ENCODE measurements around the gene CEPT1.

CEPT1 gene

GRCh38 chr1:111145963-111146768 is 6.1 kb downstream of the CEPT1 start:
- no peak for DNase-seq (ENCODE audit: low read depth, low spot score)

- no peak for DNase-seq (ENCODE audit: low read depth, low spot score)
Measured at GRCh38 chr1:111147948-111148347, 7.9 kb downstream of the CEPT1 start.

GRCh38 chr1:111148376-111148881 is 8.4 kb downstream of the CEPT1 start:
- no peak for DNase-seq (ENCODE audit: low read depth, low spot score)

- no peak for DNase-seq (ENCODE audit: low read depth, low spot score)
Measured at GRCh38 chr1:111151838-111152237, 11.8 kb downstream of the CEPT1 start.

- DNase-seq (ENCODE audit: low read depth, low spot score): no peak
Measured at GRCh38 chr1:111154021-111154999, 14.3 kb downstream of the CEPT1 start.

- DNase-seq (ENCODE audit: low read depth, low spot score): no peak
Measured at GRCh38 chr1:111157431-111157830, 17.4 kb downstream of the CEPT1 start.

GRCh38 chr1:111161843-111162487 is 21.9 kb downstream of the CEPT1 start:
- DNase-seq (ENCODE audit: low read depth, low spot score): no peak

GRCh38 chr1:111162488-111162880 is 22.5 kb downstream of the CEPT1 start:
- no peak for DNase-seq (ENCODE audit: low read depth, low spot score)

- DNase-seq (ENCODE audit: low read depth, low spot score): no peak
Measured at GRCh38 chr1:111163363-111163762, 23.3 kb downstream of the CEPT1 start.

- DNase-seq (ENCODE audit: low read depth, low spot score): no peak
Measured at GRCh38 chr1:111164151-111164550, 24.1 kb downstream of the CEPT1 start.

- DNase-seq (ENCODE audit: low read depth, low spot score): no peak
Measured at GRCh38 chr1:111172463-111172862, 32.4 kb downstream of the CEPT1 start.

- no peak for DNase-seq (ENCODE audit: low read depth, low spot score)
Measured at GRCh38 chr1:111174070-111174469, 34.0 kb downstream of the CEPT1 start.

GRCh38 chr1:111175349-111175748 is 35.3 kb downstream of the CEPT1 start:
- no peak for DNase-seq (ENCODE audit: low read depth, low spot score)

- DNase-seq (ENCODE audit: low read depth, low spot score): peak; percentile 68
Measured at GRCh38 chr1:111176678-111177077, 36.7 kb downstream of the CEPT1 start.

GRCh38 chr1:111179968-111180533 is 40.0 kb downstream of the CEPT1 start:
- DNase-seq (ENCODE audit: low read depth, low spot score): no peak

- no peak for DNase-seq (ENCODE audit: low read depth, low spot score)
Measured at GRCh38 chr1:111182052-111182451, 42.0 kb downstream of the CEPT1 start.

GRCh38 chr1:111183308-111184069 is 43.5 kb downstream of the CEPT1 start:
- no peak for DNase-seq (ENCODE audit: low read depth, low spot score)

- DNase-seq (ENCODE audit: low read depth, low spot score): no peak
Measured at GRCh38 chr1:111184663-111185062, 44.6 kb downstream of the CEPT1 start.

- no peak for DNase-seq (ENCODE audit: low read depth, low spot score)
Measured at GRCh38 chr1:111190931-111191451, 51.0 kb downstream of the CEPT1 start.

GRCh38 chr1:111191496-111191895 is 51.5 kb downstream of the CEPT1 start:
- DNase-seq (ENCODE audit: low read depth, low spot score): peak; percentile 64

All from astrocyte of the hippocampus (primary cell).